GM21360 (cell line): ENCODE data around the gene ZNF420.
"Not testable (repeated sequence)": the region's sequence is repeated elsewhere in the genome, so short reads cannot be mapped to it uniquely, and the experiment has no call there.

Source experiments
- ATAC-seq: cut with Tn5 transposase; IDR thresholded peaks from one replicate; pipeline ENCODE4 v1.9.1; 2021; ENCODE audit warnings: mild to moderate bottlenecking, moderate library complexity; ENCODE audit not compliant: unreplicated experiment

The ZNF420 gene

DNA sequence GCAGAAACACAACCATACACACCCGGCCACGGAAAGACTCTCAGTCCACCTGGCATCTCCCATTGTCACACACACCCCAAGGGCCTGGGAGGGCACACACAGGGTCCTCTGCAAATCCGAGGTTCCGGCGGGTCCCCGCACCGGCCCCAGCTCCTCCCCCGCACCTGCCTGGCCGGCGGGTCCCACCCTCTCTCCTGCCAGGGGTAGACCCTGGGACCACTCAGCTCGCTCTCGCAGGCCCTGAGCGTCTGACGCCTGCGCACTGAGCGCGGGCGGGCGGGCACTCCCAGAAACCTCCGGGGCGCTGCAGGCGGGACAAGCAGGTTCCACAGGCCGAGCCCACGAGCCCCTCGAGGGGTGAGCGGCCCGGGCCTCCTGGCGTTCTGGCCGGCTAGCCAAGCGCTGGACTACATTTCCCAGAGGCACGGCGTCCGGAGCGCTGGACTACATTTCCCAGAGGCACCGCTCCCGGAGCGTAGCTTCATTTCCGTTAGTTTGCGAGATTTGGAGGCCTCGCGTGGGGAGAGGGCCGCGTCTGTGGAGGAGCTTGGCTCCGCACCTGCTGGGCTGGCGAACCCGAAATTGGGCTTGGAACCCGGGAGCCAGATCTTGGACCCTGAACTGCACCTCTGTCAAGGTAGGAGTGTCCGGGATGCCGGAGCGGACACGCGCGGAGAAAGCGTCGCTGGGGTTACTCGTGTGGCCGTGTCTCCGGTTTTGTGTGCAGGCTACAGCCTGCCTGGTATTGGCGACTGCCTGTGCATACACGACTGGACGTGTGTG, at the start of gene ZNF420:
TSS of gene ZNF420 (plus strand) at position 500 of the 783 bp plus-strand sequence. CDS start 10,686 bp downstream, outside the sequence.
- ATAC-seq = peak; percentile 92

DNA sequence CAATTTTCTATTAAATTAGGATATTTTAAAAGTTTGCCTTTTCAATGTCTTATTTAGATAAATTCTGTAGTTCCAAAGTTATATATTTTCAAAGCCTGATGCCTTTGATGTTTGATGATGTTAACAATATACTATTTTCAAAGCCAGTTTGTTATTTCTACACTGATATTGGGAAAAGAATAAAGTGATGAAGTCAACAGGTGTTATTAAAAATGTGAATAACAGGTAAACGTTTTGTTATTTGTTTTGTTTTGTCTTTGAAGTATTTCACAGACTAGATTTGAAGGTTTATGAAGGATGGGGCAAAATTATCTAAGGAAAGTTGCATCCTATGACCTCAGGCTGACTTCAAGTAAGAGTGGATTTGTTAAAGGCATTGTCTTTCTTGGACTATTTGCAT, 33.1 kb upstream of the ZNF420 start:
- no peak for ATAC-seq

DNA sequence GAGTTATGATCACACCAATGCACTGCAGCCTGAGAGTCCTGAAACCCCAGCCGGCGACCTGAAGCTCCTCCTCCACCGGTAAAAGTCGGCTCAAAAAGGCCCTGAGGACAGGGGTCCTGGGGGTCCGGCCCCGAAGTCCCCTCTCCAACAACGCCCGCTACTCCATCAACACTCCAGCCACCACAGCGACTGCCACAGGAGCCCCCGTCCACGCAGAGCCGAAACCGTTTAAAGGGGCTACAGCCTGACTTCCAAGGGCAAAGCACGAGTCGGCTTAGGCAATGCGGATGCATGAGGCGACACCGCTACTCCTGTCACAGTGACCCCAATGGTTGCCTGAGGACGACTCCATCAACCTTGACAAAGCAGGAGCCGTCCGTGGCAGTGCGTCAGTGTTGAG, 22.9 kb upstream of the ZNF420 start:
- ATAC-seq = no peak

DNA sequence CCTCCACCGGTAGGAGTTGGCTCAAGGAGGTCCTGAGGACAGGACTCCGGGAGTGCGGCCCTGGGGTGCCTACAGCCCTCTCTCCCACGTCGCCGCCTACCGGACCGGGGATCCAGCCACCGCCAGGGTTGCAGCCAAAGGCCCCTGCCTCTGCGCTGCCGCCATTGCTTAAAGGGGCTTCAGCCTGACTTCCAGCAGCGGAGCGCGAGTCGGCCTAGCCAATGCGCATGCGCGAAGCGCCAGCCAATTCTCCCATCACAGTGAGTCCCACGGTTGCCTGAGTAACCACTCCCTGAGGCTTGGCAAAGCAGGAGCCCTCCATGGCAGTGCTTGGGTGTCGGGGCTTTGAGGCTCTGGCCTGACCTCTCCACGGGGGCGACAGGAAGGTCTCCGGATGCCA, 21.5 kb upstream of the ZNF420 start:
- ATAC-seq = no peak

DNA sequence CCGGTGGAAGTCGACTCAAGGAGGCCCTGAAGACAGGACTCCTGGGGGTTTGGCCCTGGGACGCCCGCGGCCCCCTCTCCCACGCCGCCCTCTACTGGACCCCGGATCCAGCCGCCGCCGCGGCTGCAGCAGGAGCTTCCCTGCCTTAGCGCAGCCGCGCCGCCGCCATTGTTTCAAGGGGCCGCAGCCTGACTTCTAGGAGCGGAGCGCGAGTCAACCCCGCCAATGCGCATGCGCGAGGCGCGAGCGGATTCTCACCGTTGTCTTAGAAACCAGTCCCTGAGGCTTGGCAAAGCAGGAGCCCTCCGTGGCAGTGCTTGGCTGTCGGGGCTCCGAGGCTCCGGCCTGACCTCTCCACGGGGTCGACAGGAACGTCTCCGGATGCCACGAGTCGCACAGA, 19.1 kb upstream of the ZNF420 start:
- no peak for ATAC-seq

DNA sequence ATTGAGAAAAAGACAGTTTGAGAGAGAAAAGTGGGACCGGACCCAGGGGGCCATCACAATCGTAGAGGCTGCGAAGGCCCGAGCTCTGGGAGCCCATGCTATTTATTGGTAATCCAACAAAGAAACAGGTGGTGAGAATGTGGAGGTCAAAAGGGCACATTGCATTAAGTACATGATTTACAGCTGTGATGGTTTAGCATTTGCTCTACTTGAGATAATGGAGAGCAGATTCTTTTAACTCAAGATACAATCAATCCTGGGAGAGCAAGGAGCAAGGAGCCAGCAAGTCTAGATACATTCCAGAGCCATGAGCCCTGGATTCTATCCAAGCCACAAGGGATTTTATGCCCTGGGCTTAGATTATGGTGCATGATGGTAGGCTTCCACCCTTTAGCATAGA, 13.3 kb upstream of the ZNF420 start:
- ATAC-seq = not testable (repeated sequence)

DNA sequence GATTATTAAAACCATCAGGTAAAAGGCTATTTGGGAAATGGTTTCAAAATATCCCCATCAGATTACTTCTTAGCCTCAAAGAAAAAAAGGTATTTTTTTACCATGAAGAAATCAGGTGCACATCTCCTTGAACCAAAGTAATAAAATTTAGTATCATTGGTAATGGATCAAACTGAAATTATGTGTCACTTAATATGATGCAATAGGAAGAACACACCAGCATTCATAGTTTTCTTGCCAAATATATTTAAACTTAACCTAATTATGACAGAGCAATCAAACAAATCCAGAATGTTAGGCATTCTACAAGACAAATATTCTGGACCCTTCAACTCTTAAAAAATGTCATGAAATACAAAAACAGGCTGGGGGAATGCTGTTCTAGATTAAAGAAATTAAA, 4.1 kb upstream of the ZNF420 start:
- ATAC-seq = no peak

DNA sequence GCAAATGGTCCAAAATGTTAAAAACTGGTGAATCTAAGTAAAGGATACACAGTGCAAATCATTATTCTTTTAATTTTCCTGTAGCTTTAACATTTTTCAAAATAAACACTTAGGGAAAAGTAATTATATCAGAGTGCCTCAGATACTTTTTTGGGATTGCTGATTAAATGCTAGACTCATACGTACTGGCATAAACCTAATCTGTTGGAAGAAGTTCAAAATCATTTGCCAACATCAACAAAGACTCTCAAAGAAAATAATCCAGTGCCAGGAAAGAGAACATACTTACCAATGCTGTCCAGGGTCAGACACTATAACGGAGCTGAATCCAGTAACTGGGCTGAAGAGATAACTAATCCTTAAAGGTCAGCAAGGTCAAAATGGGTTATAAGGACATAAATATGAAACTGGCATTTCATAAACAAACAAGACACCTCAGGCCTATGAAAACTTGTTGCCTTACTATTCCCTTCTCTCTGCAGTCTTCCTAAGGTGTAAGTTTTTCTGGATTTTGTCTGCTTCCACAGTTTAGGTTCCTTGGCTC, 3.3 kb upstream of the ZNF420 start:
- ATAC-seq = no peak

DNA sequence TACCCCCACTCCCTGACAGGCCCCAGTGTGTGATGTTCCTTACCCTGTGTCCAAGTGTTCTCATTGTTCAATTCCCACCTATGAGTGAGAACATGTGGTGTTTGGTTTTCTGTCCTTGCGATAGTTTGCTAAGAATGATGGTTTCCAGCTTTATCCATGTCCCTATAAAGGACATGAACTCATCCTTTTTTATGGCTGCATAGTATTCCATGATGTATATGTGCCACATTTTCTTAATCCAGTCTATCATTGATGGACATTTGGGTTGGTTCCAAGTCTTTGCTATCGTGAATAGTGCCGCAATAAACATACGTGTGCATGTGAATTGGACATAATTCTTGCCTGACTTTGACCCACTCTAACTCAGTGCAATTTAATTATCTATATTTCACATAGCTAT, 1.7 kb upstream of the ZNF420 start:
- ATAC-seq = not testable (repeated sequence)

DNA sequence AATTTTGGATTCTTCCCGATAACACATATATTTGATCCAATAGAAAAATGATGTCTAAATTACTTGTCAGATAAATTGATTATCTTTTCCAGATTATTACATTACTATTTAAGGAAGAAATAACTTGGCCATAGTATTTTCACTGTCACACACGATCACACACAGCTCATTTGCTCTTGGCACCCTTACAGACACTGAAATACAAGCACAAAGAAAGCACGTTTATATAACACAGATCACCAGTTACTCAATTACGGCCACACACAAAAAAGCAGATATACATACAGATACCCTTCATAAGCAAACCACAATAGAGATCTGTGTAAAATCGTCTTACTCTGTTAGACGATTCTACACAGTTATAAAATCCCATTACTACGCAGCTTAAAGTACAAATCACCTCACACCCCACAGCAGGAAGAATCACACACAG, 716 bp upstream of the ZNF420 start:
- no peak for ATAC-seq

DNA sequence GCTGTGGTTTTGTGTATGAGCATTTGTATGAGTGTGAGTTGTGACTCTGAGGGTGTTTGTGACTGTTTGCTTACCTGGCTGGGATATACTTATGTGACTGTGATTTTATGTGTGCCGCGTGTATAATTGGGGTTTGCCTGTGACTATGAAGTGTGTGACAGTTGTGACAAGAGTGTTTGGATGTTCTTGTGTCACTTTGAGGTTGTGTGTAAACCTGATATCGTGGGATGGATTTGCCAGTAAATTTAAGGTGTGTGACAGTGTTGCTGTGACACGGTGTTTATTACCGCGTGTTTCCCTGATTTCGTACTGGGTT, 442 bp downstream of the ZNF420 start:
- peak; percentile 5 for ATAC-seq

DNA sequence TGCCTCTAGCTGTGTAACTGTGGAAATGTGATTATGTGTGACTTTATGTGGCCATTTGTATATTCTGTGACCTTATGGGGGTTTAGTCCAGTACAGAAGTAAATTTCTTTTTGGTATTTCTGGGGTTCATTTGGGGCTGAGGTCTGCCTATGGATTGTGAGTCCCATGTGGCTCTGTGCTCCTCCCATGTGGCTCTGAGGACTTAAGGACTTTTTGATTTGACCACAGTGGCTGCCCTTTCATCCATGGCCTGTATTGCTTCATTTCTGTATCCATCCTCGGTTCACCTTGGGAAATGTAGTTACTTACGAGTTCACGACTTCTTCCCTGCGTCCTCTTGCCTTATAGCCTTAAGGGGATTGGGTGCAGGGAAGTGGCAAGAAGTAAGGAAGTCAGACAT, 1.0 kb downstream of the ZNF420 start:
- no peak for ATAC-seq

DNA sequence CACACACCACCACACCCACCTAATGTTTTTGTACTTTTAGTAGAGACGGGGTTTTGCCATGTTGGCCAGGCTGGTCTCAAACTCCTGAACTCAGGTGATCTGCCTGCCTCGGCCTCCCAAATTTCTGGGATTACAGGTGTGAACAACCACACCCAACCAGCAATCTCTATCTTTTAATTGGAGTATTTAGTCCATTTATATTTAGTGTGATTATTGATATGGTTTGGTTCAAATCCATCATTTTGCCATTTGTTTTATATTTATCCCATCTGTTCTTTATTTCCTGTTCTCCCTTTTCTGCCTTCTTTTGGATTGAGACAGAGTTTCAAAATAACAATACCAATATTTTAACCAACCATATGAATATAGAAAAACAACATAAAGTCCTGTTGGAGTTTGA, 4.1 kb downstream of the ZNF420 start:
- ATAC-seq = no peak

DNA sequence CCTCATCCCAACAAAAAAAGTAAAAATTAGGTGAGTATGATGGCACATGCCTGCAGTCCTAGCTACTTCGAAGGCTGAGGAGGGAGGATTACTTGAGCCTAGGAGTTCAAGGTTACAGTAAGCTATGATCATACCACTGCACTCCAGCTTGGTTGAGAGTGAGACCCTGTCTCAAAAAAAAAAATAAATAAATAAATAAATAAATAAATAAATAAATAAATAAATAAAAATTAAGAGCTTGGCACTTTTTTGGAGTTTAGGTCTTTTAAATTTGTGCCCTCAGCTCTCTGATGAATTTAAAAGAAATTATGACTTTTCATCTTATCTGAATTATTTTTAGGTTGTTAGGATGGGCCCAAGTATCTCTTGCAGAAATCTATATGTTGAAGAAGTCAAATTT, 8.9 kb downstream of the ZNF420 start:
- ATAC-seq = no peak

DNA sequence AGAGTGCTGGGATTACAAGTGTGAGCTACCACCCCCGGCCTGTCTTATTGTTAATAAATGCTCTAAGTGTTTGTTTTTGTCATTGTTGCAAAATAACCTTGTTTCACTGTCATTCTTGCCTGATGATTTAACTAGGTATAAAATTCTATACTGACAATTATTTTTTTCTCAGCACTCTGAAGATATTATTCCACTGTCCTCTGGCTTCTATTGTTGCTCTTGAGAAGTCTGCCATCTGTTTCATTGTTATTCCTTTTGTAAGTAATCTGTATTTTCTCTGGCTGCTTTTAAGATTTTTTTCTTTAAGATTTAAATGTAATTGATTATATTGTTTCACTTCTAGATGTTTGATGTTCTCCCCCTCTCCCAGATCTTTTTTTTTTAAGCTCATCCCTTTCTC, 17.6 kb downstream of the ZNF420 start:
- no peak for ATAC-seq

DNA sequence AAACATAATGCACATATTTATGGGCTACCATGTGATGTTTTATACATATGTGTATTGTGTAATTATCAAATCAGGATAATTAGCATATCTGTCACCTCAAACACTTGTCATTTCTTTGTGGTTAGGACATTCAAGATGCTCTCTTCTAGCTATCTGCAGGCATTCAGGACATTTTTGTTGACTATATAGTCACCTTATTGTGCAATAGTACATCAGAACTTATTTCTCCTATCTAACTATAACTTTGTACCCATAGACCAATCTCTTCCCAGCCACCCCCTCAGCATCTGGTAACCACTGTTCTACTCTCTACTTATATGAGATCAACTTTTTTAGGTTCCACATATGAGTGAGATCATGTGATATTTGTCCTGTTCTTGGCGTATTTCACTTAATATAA, 20.3 kb downstream of the ZNF420 start:
- ATAC-seq = no peak

DNA sequence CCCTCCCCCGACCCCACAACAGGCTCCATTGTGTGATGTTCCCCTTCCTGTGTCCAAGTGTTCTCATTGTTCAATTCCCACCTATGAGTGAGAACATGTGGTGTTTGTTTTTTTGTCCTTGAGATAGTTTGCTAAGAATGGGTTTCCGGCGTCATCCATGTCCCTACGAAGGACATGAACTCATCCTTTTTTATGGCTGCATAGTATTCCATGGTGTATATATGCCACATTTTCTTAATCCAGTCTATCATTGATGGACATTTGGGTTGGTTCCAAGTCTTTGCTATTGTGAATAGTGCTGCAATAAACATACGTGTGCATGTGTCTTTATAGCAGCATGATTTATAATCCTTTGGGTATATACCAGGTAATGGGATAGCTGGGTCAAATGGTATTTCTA, 25.9 kb downstream of the ZNF420 start:
- ATAC-seq = not testable (repeated sequence)

DNA sequence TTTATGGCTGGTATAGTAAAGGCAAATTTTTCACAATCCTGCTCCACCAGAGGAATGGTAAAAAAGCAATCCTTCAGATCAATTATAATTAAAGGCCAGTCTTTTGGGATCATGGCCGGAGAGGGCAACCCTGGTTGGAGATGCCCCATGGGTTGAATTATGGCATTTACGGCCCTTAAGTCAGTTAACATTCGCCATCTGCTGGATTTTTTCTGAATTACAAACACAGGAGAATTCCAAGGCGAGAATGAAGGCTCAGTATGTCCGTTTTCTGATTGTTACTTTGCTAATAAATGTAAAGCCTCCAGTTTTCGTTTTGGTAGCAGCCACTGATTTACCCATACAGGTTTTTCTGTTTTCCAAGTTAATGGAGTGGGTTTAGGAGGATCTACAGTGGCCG, 33.5 kb downstream of the ZNF420 start:
- not testable (repeated sequence) for ATAC-seq

DNA sequence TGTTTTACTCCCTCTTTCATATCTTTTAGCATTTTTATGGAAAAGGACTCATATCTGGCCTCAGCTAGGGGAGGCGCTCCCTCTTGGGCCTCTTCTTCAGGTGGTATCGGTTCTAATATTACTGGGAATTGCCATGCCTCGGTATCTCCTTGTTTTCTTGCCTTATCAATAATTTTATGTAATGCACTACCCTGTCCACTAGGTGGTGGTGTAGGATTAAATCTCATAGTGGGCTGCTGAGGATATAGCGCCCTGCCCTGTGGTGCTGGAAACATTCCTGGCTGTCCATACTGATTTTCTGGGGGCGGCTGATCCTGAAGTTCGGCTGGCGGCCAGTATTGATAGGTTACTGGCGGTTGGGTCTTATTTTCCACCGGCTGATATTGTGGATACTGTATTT, 35.8 kb downstream of the ZNF420 start:
- no peak for ATAC-seq

DNA sequence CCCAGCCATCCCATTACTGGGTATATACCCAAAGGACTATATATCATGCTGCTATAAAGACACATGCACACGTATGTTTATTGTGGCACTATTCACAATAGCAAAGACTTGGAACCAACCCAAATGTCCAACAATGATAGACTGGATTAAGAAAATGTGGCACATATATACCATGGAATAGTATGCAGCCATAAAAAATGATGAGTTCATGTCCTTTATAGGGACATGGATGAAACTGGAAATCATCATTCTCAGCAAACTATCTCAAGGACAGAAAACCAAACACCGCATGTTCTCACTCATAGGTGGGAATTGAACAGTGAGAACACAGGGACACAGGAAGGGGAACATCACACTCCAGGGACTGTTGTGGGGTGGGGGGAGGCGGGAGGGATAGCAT, 43.9 kb downstream of the ZNF420 start:
- not testable (repeated sequence) for ATAC-seq

DNA sequence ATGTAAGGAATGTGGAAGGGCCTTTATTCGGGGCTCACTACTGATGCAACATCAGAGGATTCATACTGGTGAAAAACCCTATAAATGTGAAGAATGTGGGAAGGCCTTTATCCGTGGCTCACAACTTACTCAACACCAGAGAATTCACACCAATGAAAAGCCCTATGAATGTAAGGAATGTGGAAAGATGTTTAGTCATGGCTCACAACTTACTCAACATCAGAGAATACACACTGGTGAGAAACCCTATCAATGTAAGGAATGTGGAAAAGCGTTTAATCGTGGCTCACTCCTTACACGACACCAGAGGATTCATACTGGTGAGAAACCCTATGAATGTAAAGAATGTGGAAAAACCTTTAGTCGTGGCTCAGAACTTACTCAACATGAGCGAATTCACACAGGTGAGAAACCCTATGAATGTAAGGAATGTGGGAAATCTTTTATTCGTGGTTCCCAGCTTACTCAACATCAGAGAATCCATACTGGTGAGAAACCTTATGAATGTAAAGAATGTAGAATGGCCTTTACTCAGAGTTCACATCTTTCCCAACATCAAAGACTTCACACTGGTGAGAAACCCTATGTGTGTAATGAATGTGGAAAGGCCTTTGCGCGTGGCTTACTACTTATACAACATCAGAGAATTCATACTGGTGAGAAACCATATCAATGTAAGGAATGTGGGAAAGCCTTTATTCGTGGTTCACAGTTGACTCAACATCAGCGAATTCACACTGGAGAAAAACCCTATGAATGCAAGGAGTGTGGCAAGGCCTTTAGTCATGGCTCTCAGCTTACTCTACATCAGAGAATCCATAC, 50.0 kb downstream of the ZNF420 start:
- ATAC-seq = no peak

DNA sequence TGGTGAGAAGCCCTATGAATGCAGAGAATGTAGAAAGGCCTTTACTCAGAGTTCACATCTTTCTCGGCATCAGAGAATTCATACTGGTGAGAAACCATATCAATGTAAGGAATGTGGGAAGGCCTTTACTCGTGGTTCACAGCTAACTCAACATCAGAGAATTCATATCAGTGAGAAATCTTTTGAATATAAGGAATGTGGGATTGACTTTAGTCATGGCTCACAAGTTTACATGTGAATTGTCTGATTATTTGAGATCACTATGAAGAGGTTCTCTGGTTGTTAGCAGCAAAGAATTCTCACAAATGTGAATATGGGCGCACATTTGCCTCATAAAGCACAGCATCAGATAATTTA, 50.6 kb downstream of the ZNF420 start:
- ATAC-seq = no peak
